Endothelial cell (in vitro differentiated cells): ENCODE results near the gene BCL2L15. TPM values are rescaled to one million over a fixed set of nuclear protein-coding genes. Genes with fewer than 3 reads are reported as not detected.
A peak's percentile ranks its signal among the peaks of the same experiment; 100 is the strongest.

Experiments used
- DNase-seq: peaks from one replicate; pipeline ENCODE4 v3.0.0; 2021; ENCODE audit warnings: low spot score
- H3K27ac Mint-ChIP-seq: one replicate; pipeline ENCODE4 v1.8.0; 2021; ENCODE audit warnings: mixed read lengths, inconsistent platforms; ENCODE audit not compliant: unreplicated experiment
- H3K27me3 Mint-ChIP-seq: one replicate; pipeline ENCODE4 v1.8.0; 2021; ENCODE audit warnings: mild to moderate bottlenecking, moderate library complexity, mixed read lengths, inconsistent platforms; ENCODE audit not compliant: unreplicated experiment
- H3K36me3 Mint-ChIP-seq: one replicate; pipeline ENCODE4 v1.8.0; 2021; ENCODE audit warnings: mild to moderate bottlenecking, low read depth, mixed read lengths, inconsistent platforms; ENCODE audit not compliant: unreplicated experiment
- H3K4me1 Mint-ChIP-seq: one replicate; pipeline ENCODE4 v1.8.0; 2021; ENCODE audit warnings: mild to moderate bottlenecking, mixed read lengths, inconsistent platforms; ENCODE audit not compliant: unreplicated experiment
- H3K4me3 Mint-ChIP-seq: one replicate; pipeline ENCODE4 v1.8.0; 2021; ENCODE audit warnings: mild to moderate bottlenecking, mixed read lengths, inconsistent platforms; ENCODE audit not compliant: unreplicated experiment
- H3K9me3 Mint-ChIP-seq: one replicate; pipeline ENCODE4 v1.8.0; 2021; ENCODE audit warnings: mixed read lengths, inconsistent platforms; ENCODE audit not compliant: unreplicated experiment
- CTCF ChIP-seq: fragments of 200-600 bp; sonication (generic); IDR thresholded peaks from one replicate; pipeline ENCODE4 v1.5.0; 2021; ENCODE audit warnings: antibody characterized with exemption; ENCODE audit not compliant: unreplicated experiment
- total RNA-seq: library from RNA; stranded (reverse); fragmentation: NEBNext Ultra II Directional; extraction: Animal tissue kit (Norgen Biotek cat#: 25700); gene quantifications from one replicate; pipeline ENCODE4 v1.2.1, GENCODE V29; 2021; ENCODE audit not compliant: unreplicated experiment

The BCL2L15 gene
- total RNA-seq, 1 donor from 2014 or later: 0.49 TPM

- DNase-seq: peak; percentile 92
- Mint-ChIP-seq H3K36me3 (no peaks in the 10 kb centered on the region), H3K4me3 (peak within 1 kb of the TSS; percentile 98), H3K4me1 (peaks cover 38% of the 10 kb centered on the region), H3K27ac (peak within 1 kb of the TSS; percentile 98), H3K27me3 (peaks cover 19% of the 10 kb centered on the region), H3K9me3 (no peaks in the 10 kb centered on the region)
- TF ChIP-seq CTCF: no peak
Observed at GRCh38 chr1:113928941-113929749, 41.8 kb upstream of the BCL2L15 start, which contains the start of gene HIPK1. HIPK1 (plus strand) TSS chr1:113929324.

GRCh38 chr1:113928187-113928930, 41.0 kb upstream of the BCL2L15 start:
- Mint-ChIP-seq H3K27me3 (peaks cover 19% of the 10 kb centered on the region), H3K9me3 (no peaks in the 10 kb centered on the region), H3K27ac (peak overlapping the region; percentile 96), H3K36me3 (no peaks in the 10 kb centered on the region), H3K4me3 (peak overlapping the region; percentile 93), H3K4me1 (peaks cover 33% of the 10 kb centered on the region)
- TF ChIP-seq CTCF: no peak
- DNase-seq: no peak

- Mint-ChIP-seq H3K9me3 (no peaks in the 10 kb centered on the region), H3K36me3 (no peaks in the 10 kb centered on the region), H3K4me3 (no peak overlapping the region), H3K27me3 (peaks cover 9% of the 10 kb centered on the region), H3K4me1 (peaks cover 7% of the 10 kb centered on the region), H3K27ac (no peak overlapping the region)
- no peak for TF ChIP-seq CTCF
- DNase-seq: no peak
Observed at GRCh38 chr1:113924473-113924872, 37.1 kb upstream of the BCL2L15 start.

GRCh38 chr1:113922957-113923356, 35.6 kb upstream of the BCL2L15 start:
- no peaks in the 10 kb centered on the region for H3K36me3 Mint-ChIP-seq
- no peak for TF ChIP-seq CTCF
- H3K4me3 Mint-ChIP-seq: no peak overlapping the region
- no peak overlapping the region for H3K27ac Mint-ChIP-seq
- no peaks in the 10 kb centered on the region for H3K9me3 Mint-ChIP-seq
- DNase-seq: no peak
- H3K27me3 Mint-ChIP-seq: peaks cover 2% of the 10 kb centered on the region
- no peaks in the 10 kb centered on the region for H3K4me1 Mint-ChIP-seq

GRCh38 chr1:113918243-113918642, 30.9 kb upstream of the BCL2L15 start:
- H3K27ac Mint-ChIP-seq: no peak overlapping the region

More at GRCh38 chr1:113918243-113918642, 30.9 kb upstream of the BCL2L15 start:
- Mint-ChIP-seq H3K4me3 (no peak overlapping the region), H3K27me3 (no peaks in the 10 kb centered on the region), H3K9me3 (no peaks in the 10 kb centered on the region), H3K4me1 (no peaks in the 10 kb centered on the region), H3K36me3 (no peaks in the 10 kb centered on the region)
- TF ChIP-seq CTCF: no peak
- DNase-seq: no peak
